HG02798 (cell line): ENCODE measurements around the gene GBA2.

ENCODE experiments used
- ATAC-seq: cut with Tn5 transposase; IDR thresholded peaks from one replicate; pipeline ENCODE4 v1.9.1; 2021; ENCODE audit warnings: mild to moderate bottlenecking; ENCODE audit not compliant: unreplicated experiment, poor library complexity

GBA2 gene

DNA sequence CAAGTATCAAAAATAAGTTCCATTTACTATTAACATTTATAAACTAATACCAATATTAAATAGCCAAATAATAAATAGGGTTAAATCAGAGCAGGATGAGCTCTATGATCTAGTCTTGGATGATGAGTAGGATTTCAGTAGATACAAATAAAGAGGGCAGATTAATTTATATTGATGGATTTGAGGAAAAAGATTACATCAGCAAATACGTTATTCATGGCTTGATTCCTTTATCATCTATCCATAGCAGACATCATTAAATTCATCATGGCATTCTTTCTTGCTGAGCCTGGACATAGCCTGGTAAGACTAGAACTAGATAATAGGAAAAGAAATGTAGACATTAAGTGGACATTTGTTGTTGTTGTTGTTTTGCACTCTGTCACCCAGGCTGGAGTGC lies 18.4 kb upstream of the GBA2 start:
- ATAC-seq: no peak

DNA sequence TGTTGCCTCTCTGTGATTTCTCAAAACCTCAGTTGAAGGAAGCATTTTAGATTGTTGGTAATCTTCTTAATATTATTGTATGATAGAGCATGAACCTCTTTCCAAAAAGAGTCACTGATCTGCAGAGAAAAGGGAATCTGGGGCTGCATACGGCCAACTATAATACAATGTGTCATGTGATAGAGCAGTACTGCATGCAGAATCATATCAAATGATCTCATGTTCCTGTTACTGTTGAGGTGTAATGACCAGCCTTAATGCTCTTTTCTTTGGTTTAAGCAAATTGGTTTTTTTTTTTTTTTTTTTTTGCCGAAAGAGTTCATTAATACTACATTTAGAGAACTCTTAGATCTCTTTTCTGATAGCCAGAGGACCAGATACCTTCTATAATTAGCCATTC lies 18.0 kb upstream of the GBA2 start:
- no peak for ATAC-seq

DNA sequence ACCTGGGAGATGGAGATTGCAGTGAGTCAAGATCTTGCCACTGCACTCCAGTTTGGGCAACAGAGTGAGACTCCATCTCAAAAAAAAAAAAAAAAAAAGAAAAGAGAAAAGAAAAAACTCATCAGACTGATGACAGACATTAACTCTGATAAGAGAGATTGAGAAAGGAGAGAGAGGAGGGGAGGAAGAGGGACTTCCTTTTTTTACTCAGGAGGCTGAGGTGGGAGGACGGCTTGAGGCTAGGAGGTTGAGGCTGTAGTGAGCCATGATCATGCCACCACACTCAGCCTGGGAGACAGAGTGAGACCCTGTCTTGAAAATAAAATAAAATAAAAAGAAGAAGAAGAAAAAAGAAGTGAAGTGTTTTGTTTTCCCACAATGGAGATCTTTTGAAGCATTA lies 14.8 kb upstream of the GBA2 start:
- ATAC-seq: no peak

DNA sequence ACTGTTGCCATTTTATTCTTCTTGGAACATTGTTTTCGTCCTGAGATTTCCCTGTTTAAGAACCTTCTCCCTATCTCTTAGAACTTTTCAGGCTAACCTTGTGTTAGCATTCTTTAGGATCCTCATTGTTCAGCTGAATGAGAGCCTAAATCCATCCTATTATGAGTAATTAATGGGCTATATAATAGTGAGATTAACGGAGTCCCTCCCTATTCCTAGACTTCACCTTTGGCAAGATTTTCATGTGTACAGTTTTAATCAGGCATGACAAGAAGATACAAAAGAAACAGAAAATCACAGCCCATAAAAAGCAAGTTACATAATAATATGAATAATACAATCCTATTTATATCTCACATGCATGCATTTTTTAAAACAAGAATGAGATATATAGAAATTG lies 14.2 kb upstream of the GBA2 start:
- no peak for ATAC-seq

DNA sequence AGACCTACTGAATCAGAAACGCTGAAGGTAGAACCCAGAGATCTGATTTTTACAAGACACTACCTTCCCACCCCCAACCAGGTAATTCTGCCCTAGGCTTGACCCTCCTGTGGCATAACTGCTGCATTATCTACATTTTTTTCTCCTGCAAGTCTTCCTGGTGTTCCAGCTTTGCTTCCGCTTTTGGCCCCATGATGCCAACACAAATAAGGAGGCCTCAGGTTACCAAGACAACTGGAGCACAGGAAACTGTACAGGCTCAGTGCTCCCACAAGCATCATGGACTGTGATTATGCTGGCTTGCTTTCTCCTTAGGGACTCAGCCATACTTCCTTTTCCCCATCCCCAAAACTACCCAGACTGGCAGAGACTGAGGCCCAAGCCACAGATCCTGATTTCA lies 11.6 kb upstream of the GBA2 start:
- ATAC-seq: no peak

DNA sequence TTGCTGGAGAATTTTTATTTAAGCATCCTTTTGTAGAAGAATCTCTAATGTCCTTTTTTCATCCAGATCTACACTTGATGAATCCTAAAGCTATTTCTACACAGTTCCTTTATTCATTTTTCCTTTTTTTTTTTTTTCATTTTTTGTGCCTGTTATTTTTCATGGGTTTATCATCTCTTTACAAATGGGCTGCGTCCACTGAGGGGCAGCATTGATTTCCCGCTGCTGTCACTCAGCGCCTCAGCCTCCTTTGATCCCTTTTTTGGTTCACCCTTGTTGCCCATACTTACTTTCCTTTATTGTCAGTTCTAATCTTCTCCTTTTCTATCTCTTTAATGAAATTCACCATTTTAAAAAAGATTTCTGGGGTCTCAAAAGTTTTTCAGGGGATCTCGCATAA lies 10.8 kb upstream of the GBA2 start:
- ATAC-seq: no peak

DNA sequence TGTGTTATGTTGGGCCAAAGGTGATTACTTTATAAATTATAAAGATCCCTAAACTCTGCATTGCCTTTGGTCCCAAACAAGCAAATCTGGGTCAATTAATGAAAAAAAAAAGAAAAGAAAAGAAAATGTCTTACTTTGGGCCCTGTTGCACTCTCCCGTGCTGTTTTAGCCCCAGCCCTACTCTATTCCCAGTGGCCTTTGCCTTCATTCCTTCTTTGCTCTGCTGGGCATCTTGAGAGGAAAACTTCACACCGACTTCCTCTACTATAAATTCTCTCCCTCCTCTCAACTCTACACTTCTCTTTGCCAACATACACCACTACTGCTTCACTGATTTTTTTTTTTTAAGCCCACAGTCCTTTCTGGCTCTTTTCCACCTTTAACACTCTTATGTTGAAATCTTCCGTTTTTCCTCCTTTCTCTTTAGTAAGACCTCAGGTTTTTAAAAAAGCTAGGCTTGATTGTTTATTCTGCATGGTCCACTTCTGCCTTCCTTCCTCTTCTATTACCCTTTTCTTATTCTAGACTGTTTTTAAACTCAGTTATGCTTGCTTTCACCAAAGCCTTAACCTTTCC lies 9.5 kb upstream of the GBA2 start:
- no peak for ATAC-seq

DNA sequence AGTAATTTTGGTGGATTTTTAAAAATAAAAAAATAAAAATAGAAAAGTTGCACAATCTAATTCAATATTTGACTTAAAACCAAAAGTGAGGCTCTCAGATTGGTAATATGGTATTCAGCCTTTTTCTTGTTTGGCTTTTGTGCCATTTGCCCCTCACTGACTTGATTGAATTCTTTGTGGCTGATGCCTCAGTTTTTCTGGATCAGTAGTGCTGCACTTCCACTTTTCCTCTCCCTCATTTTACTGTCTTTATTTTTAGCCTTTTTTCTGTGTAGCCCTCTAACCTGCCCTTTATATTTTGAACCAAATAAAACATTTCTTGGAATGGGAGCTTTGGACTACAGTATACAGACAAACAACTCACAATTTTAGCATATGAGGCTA lies 8.9 kb upstream of the GBA2 start:
- no peak for ATAC-seq

DNA sequence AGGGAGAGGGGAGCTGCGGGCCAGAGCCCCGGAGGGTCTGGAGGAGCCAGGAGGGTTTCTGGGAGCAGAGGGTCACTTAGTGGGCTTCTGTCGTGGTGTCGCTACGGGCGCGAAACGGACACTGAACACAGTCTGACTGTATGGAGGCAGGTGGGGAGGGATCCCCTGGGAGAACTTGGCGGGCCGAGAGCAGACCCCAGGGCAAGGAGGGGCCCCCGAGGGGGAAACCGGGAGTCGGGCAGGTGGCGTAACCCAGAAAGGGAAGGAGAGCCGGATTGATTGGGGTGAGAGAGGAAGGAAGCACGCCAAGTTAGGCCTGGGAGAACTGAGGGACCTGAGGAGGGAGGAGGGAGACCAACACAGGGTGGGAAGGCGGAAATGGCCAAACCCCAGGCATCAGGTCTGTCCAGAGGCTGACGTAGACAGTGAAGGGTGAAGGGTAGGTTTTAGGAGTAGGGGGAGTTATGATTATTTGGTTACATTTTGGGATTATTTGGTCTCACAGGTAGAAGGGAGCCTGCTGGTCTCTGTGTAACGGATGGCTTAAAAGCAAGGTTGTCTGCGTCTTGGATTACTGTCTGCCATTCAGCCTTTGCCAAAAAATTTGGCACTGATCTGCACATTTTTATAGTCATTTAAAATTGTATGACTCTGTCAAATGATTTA lies 8.3 kb upstream of the GBA2 start:
- peak; percentile 34 for ATAC-seq

DNA sequence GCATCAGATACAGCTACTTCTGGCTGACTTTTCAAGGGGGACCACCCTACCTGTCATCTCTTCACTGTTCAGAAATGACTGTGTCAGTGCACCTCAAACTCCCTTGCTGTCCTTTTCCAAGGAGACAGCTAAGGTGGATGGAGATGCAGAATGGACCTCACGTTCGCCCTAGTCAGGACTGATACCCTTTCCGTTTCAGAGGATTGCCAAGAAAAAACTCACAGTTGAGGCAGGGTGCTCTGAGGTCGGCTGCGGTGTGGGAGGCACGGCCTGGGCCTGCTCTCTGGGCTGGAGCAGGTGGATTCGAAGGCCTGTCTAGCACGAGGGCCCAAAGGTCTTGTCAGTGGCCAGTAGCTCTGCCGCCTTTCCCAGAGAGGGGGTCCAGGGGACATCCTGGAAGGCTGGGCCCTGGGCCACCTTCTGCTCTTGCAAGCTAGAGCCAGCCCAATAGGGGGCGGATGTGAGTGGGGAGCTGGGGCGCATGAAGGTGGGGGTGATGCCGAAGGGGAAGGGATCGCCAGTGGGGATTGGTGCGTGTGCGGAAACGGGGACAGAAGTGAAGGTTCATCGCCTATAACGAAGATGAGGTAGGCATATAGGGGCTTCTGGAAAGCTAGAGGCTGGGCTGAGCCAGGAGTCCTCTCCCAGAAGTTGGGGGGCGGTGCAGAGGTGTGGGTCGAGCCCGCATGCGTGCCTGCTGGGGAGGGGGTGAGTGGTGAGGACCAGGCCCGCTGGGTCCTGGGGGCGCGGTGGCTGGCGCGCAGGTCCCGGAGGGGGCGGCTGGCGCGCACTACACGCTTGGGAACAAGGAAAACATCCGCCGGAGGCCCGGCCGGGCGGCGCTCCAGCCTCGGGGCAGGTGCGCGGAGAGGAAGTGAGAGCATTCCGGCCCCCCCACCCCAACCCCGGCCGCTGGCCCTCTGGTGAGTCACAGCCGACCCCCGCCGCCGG lies 7.5 kb upstream of the GBA2 start:
- peak; percentile 62 for ATAC-seq

DNA sequence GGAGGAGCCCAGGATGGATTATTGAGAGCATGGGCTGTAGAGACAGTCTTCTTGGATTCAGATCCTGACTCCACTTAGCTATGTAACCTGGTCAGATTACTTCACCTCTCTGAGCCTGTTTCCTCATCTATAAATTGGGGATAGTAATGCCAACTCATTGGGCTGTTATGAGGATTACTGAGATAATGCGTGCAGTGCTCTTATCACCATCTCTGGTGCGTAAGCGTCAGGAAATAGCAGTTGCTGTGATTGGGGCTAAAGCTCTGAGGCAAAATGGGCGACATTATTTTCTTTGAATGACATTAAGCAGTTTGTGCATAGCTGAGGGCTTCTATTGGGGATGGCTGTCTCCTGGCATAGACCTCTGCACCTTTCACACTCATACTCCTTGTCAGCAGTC lies 6.0 kb upstream of the GBA2 start:
- ATAC-seq: no peak

DNA sequence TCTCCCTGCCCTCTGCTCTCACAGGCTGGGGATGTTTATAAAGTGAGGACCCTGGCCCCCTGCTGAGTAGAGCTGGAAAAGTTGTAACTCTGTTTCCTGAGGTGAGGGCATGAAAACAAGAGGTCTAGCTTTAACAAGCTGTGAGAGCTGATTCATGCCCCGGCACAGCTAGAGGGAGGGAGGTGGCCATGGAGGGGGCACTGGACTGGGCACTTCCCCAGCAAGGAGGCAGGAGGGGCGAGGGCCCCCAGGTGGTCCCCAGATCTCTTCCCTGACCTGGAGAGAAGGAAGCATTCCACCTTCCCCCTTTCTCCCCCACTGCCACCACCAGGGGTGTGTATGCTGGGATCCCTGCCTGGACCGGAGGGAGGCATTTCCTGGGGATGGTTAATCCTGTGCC lies 5.2 kb upstream of the GBA2 start, which contains the start of gene MSMP:
TSS of gene MSMP (minus strand) at position 13 of the 400 bp plus-strand sequence. CDS start 147 bp downstream, outside the sequence.
- no peak for ATAC-seq

DNA sequence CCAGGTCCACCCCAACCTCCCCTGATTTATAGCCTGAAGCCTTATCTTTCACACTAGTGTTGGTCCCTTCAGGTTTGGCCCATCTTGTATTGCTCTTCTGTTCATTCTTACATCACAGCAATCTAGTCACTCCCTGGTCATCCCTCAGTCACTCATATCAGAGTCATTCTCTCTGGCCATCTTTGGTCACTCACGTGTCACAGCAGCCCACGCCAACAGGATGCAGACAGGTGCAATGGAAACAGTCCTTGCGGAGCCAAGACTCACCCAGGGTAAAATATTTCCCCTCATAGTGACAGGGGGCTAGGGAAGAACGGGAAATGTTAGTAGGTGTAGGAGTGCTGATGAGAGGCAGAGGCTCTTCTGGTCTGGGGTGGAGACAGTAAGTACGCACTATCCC lies 4.4 kb upstream of the GBA2 start:
- no peak for ATAC-seq

DNA sequence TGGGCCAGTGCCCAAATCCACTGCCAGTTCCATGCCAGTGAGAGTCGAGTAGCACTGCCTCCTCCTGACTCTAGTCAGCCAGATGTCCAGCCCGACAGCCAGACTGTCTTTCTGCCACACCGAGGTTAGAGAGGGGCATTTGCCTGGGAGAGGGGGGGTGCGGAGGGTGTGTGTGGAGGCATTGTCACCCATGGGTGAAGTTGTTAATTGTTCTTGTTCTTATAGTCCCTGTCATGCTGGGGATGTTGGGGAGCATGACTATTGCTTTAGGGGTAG lies 1.2 kb upstream of the GBA2 start:
- no peak for ATAC-seq

DNA sequence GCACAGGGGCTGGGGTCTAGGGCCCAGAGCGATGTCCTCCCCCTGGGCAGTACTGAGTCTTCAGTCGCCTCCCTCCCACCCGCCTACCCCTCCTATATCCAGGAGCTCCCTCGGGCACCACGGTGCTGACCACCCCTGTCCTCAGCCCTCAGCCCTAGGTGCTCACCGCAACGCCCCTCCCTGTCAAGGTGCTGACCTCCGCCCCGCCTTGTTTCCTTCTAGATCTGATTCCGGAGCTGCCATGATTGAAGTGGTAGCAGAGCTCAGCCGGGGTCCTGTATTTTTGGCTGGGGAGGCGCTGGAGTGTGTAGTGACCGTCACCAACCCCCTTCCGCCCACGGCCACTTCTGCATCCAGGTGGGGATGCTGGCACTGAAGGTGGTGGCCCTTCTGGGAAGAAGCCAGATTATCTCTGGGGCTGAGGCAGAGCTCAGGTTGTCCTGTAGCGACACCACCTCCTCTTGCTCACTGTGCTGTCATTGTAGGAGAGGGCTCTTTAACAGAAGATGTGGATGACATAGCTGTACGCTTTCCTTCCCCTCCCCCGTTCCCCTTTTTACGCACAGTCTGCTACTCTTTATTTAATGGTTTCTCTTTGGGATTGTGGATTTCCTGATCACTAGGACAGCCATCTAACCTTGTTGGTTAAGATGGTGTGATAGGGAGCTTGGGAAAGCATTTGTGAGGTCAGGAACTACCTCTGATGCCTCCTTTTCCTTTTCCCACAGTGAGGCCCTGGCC lies 657 bp upstream of the GBA2 start:
- ATAC-seq: peak; percentile 24

DNA sequence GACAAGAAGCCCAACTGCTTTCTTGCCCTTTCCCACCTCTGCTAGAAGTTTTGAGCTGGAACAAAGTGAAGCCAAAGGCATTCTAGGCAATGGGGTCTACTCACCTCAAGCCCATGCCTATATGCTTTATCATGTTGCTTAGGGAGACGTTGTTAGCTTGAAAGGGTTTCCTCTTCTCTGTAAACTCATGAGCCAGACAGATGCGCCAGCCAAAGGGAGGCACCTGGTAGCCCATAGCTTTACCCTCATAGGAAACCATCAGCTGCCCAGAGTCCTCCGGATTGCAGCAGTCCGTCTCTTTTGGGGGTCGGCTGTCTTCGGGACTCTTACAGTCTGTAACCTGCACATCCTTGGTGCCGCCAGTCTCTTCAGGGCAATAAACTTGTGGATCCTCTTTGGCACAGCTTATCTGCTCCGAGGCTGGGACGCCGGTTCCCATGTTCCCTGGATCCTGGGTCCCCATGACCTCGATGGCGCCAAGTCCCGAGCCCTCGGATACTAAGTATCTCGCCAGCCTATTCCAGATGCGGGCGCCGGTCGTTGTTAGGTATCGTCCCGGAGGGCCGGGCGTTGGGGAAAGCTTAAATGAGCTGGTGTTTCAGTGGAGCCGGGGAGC lies 678 bp downstream of the GBA2 start:
- no peak for ATAC-seq

DNA sequence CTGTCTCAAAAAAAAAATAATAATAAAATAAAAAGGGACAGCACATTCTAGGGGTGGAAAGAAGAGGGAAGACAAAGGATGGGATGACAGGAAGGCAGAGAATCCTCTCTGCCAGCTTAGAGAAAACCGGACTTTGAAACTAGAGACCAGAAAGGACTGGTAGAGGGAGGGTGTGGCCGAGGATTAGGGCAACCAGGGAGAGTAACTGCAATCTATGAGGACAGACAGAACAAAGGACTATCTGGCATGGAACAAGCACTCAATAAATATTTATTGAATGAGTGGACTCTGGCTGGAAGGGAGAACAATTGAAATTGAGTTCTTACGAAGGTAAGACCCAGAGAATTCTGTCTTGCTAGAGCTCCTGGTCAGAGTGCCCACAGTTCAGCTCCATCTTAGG lies 2.4 kb downstream of the GBA2 start:
- no peak for ATAC-seq

DNA sequence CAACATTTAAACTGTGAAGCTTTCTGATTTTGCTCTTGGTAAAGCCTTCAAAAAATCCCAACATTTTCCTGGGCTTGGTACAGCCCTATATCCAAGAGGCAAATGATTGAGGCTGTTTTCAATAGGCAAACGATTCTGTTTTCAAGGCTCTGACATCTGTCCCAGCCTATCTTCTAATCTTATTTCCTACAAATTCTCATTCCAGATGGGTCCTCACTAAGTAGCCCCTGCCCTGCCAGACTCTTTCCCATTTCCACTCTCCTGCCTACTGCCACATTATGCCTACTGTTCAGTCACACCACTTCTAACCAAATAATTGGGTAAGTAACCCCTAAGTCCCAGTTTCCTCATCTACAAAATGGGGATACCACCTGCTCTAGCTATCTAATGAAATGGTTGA lies 3.5 kb downstream of the GBA2 start:
- no peak for ATAC-seq

DNA sequence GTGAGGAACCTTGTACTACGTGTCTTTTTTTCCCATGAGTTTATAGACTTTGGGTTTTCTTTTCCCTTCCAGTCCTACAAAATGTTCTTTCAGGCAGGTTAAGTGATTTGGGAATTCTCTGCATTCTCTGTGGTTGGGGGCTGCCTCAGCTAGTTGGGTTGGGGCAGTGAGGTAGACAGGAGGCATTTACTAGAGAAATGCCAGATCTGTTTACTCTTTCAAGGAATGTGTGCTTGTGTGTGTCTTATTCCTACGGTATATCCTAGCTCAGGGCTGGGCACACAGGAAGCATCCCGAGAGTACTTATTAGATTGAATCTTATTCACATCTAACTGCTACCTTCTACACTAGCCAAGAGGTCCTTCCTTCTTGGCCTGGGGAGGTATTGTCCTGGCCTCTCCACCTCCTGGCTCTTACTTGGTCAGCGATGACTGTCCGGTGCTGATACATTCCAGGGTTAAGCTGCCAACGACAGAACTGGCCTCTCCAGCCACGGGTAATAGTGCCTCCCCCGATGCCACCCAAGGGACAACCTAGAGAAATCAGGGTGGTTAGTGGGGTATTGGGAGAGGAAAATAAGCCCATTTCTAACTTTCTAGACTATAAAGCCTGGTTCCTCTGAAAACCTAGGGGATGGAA lies 5.0 kb downstream of the GBA2 start:
- ATAC-seq: no peak

DNA sequence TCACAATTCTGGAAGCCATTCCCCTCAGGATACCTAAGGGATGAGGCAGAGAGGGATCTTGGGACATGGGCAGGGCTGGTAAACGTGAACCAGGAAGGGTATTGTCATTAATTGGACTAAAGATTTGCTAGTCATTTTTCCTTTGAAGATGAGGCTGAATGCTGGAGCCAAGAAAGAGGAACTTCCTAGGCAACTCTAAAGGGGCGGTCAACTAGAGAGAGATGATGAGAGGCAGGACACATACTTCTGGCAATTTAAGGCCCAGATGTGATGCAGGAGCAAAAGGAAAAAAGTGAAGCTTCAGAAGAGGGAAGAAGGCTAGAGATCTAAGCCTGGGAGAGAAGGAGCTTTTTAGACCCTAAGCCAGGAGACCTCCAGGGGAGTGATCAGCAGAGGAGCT lies 5.6 kb downstream of the GBA2 start:
- no peak for ATAC-seq
